Neural crest cell (in vitro differentiated cells): ENCODE data around the gene SLC2A4RG. TPM values are rescaled to one million over a fixed set of nuclear protein-coding genes. Genes with fewer than 3 reads are reported as not detected.

Experiments used
- DNase-seq: peaks from one replicate; pipeline ENCODE4 v3.0.0; 2021; ENCODE audit warnings: low read depth, mixed read lengths, low spot score
- H3K27ac Mint-ChIP-seq: one replicate; pipeline ENCODE4 v1.8.0; 2021; ENCODE audit warnings: mild to moderate bottlenecking, mixed read lengths; ENCODE audit not compliant: unreplicated experiment
- H3K27me3 Mint-ChIP-seq: 2 replicates; pipeline ENCODE4 v1.8.0; 2021; ENCODE audit warnings: low read depth, mild to moderate bottlenecking, mixed read lengths
- H3K36me3 Mint-ChIP-seq: 2 replicates; pipeline ENCODE4 v1.8.0; 2021; ENCODE audit warnings: low read depth, mild to moderate bottlenecking, mixed read lengths
- H3K4me1 Mint-ChIP-seq: 2 replicates; pipeline ENCODE4 v1.8.0; 2021; ENCODE audit warnings: mixed read lengths
- H3K4me3 Mint-ChIP-seq: one replicate; pipeline ENCODE4 v1.8.0; 2021; ENCODE audit warnings: mild to moderate bottlenecking, mixed read lengths
- H3K9me3 Mint-ChIP-seq: 2 replicates; pipeline ENCODE4 v1.8.0; 2021; ENCODE audit warnings: mixed read lengths
- CTCF ChIP-seq: fragments of 200-600 bp; sonication (generic); conservative IDR thresholded peaks from 2 replicates; pipeline ENCODE4 v1.5.0; 2021; ENCODE audit warnings: antibody characterized with exemption, mild to moderate bottlenecking
- total RNA-seq: library from RNA; stranded (reverse); gene quantifications from 2 replicates; pipeline ENCODE4 v1.2.1, GENCODE V29; 2021

The SLC2A4RG gene
- total RNA-seq, 1 donor from 2014 or later, result 79.1 TPM

DNA sequence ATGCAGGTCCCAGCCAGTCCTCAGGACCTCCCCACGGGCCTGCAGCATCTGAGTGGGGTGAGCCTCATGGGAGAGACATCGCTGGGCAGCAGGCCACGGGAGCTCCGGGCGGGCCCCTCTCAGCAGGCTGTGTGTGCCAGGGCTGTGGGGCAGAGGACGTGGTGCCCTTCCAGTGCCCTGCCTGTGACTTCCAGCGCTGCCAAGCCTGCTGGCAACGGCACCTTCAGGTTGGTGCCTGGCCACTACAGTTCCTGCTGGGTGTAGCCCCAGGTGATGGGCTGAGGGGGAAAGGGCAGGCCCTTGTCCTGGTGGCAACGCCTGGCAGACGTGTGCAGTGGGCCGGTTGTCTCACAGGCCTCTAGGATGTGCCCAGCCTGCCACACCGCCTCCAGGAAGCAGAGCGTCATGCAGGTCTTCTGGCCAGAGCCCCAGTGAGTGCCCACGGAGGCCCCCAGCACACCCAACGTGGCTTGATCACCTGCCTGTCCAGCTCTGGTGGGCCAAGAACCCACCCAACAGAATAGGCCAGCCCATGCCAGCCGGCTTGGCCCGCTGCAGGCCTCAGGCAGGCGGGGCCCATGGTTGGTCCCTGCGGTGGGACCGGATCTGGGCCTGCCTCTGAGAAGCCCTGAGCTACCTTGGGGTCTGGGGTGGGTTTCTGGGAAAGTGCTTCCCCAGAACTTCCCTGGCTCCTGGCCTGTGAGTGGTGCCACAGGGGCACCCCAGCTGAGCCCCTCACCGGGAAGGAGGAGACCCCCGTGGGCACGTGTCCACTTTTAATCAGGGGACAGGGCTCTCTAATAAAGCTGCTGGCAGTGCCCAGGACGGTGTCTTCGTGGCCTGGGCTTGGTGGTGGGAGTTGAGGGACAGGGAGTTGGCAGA, 43.9 kb upstream of the SLC2A4RG start:
- no peak for TF ChIP-seq CTCF
- Mint-ChIP-seq H3K27ac (no peak overlapping the region), H3K27me3 (peaks cover 13% of the 10 kb centered on the region), H3K9me3 (no peaks in the 10 kb centered on the region), H3K4me1 (no peaks in the 10 kb centered on the region), H3K4me3 (peak overlapping the region; percentile 31), H3K36me3 (peaks cover 5% of the 10 kb centered on the region)
- no peak for DNase-seq

DNA sequence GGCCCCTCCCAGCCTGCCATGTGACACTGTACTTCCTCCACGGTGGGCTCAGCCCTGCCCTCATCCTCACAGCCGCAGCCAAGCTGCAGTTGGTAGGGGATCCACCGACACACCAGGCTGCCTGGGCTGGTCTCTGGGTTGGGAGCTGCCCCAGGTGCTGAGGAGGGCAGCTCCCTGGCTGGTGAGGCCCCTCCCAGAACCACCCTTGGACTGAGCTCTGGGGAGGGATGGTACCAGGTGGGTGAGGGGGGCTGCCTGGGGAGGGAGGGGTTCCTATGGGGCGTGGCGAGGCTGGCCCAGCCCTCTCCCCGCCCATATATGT, 43.3 kb upstream of the SLC2A4RG start:
- H3K36me3 Mint-ChIP-seq, result peaks cover 5% of the 10 kb centered on the region
- DNase-seq, result no peak
- TF ChIP-seq CTCF, result no peak
- H3K4me3 Mint-ChIP-seq, result peak overlapping the region; percentile 31
- H3K9me3 Mint-ChIP-seq, result no peaks in the 10 kb centered on the region
- no peak overlapping the region for H3K27ac Mint-ChIP-seq
- H3K27me3 Mint-ChIP-seq, result peaks cover 13% of the 10 kb centered on the region
- H3K4me1 Mint-ChIP-seq, result no peaks in the 10 kb centered on the region

GRCh38 chr20:63696628-63697356, 42.8 kb upstream of the SLC2A4RG start, which contains the start of gene TNFRSF6B:
Gene TNFRSF6B, plus strand, starts transcription at chr20:63696652. Its CDS starts 116 bp downstream, at chr20:63696768.
- Mint-ChIP-seq H3K9me3 (no peaks in the 10 kb centered on the region), H3K27me3 (peaks cover 13% of the 10 kb centered on the region), H3K4me1 (no peaks in the 10 kb centered on the region), H3K36me3 (peaks cover 5% of the 10 kb centered on the region), H3K4me3 (peak within 1 kb of the TSS; percentile 31), H3K27ac (no peak within 1 kb of the TSS)
- TF ChIP-seq CTCF, result no peak
- no peak for DNase-seq

GRCh38 chr20:63697357-63697867, 42.2 kb upstream of the SLC2A4RG start:
- Mint-ChIP-seq H3K9me3 (no peaks in the 10 kb centered on the region), H3K27me3 (peaks cover 12% of the 10 kb centered on the region), H3K27ac (no peak overlapping the region), H3K4me3 (no peak overlapping the region), H3K4me1 (no peaks in the 10 kb centered on the region), H3K36me3 (peaks cover 5% of the 10 kb centered on the region)
- TF ChIP-seq CTCF, result no peak
- DNase-seq, result no peak

DNA sequence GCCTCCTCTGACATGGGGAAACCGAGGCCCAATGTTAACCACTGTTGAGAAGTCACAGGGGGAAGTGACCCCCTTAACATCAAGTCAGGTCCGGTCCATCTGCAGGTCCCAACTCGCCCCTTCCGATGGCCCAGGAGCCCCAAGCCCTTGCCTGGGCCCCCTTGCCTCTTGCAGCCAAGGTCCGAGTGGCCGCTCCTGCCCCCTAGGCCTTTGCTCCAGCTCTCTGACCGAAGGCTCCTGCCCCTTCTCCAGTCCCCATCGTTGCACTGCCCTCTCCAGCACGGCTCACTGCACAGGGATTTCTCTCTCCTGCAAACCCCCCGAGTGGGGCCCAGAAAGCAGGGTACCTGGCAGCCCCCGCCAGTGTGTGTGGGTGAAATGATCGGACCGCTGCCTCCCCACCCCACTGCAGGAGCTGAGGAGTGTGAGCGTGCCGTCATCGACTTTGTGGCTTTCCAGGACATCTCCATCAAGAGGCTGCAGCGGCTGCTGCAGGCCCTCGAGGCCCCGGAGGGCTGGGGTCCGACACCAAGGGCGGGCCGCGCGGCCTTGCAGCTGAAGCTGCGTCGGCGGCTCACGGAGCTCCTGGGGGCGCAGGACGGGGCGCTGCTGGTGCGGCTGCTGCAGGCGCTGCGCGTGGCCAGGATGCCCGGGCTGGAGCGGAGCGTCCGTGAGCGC, 41.6 kb upstream of the SLC2A4RG start:
- Mint-ChIP-seq H3K27me3 (peaks cover 10% of the 10 kb centered on the region), H3K9me3 (no peaks in the 10 kb centered on the region), H3K4me3 (peak overlapping the region; percentile 79), H3K4me1 (no peaks in the 10 kb centered on the region), H3K36me3 (peaks cover 3% of the 10 kb centered on the region), H3K27ac (no peak overlapping the region)
- no peak for TF ChIP-seq CTCF
- DNase-seq, result no peak
